T47D (cell line): Measurements from ENCODE around the gene PLEKHO1.
"Not testable (repeated sequence)": the region's sequence is repeated elsewhere in the genome, so short reads cannot be mapped to it uniquely, and the experiment has no call there.

ENCODE experiments used
- DNase-seq, 2 experiments: peaks; one replicate each; pipeline versions ENCODE4 v3.0.0 to v3.0.0-alpha.2; 2011 to 2012; ENCODE audit warnings: low read depth in 1 of 2, low spot score in 1 of 2
- JUND ChIP-seq: IDR thresholded peaks from 2 replicates; pipeline ENCODE4 v1.6.1; 2012; ENCODE audit warnings: low read depth
- in situ Hi-C: cut with HindIII; loops from 2 replicates; pipeline ENCODE4 v1.10.0; 2016; ENCODE audit warnings: low sequenced_read_pairs, low pct_unique_long_range_greater_than_20kb

Gene PLEKHO1

GRCh38 chr1:150192012-150192411 lies 42.3 kb downstream of the PLEKHO1 start:
- in situ Hi-C loops, result no loop called here
- TF ChIP-seq JUND, result no peak
- no peak for DNase-seq

DNA sequence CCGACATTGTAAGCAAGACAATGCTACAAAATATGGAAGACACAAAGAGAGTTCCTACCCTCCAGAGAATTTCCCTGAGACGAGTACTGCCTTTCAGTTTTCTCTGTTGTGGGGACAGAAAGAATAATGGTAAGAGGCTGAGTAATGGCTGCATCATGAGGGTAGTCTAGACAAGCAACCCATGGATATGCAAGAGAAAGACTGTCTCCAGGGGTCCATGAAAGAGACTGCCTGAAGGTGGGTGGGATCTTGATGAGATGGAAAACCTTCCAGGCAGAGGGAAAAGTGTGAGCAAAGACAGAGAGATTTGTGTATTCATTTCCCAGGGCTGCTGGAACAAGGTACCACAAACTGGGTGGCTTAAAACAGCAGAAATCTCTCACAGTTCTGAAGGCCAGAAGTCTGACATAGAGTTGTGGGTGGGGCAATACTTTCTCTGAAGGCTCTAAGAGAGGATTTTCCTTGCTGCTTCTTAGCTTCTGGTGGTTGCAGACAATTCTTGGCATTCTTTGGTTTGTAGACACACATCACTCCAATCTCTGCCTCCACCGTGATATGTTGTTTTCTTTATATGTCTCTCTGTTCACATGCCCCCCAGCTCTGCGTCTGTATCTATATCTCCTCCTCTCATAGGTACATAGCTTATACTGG lies 44.8 kb downstream of the PLEKHO1 start:
- TF ChIP-seq JUND, result no peak
- in situ Hi-C loops, result no loop called here
- DNase-seq, result no peak

GRCh38 chr1:150196417-150196816 lies 46.7 kb downstream of the PLEKHO1 start:
- in situ Hi-C loops, result no loop called here

DNA sequence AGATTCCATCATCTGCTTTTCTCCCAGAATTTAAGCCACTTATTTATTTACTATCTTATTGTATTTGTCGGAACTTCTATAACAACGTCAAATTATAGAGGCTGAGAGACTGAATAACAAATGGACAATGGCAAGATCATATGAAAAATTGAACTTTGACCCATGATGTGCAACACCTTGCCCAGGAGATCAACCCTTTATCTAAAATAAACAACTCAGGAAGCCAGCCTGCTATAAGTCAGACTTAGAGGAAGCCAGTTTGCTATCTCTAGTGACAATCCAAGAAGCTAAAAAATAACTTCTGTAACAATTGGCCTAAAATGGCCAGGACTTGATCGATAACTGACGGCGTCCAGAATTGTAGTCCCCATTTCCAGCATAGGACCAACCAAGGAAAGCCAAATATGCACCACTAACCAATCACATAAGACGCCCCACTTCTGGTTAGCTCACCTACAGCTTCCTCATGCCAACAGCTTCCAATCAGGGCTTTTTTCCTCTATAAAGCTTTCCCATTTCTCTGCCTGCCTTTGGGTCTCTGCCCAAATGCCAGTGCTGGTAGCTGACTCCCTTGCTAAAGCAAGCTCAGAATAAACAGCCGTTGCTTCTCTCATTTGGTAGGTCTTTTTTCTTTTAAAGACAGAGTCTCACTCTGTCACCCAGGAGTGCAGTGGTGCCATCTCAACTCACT lies 57.7 kb downstream of the PLEKHO1 start:
- in situ Hi-C loops, result no loop called here
- no peak for DNase-seq
- TF ChIP-seq JUND, result no peak

More at GRCh38 chr1:150196417-150196816, 46.7 kb downstream of the PLEKHO1 start:
- no peak for DNase-seq
- no peak for TF ChIP-seq JUND

DNA sequence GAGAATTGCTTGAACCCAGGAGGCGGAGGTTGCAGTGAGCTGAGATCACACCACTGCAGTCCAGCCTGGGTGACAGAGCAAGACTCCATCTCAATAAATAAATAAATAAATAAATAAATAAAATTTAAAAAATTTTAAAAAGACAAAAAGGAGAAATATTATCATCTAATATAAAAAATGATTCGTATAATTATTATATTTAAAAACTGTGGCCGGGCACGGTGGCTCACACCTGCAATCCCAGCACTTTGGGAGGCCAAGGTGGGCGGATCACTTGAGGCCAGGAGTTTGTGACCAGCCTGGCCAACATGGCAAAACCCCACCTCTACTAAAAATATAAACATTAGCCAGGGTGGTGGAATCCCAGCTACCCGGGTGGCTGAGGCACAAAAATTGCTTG lies 58.7 kb downstream of the PLEKHO1 start:
- DNase-seq, in situ Hi-C loops: not testable (repeated sequence)
